Caco-2 (cell line): ENCODE data around the gene FAM151A. TPM values are rescaled to one million over a fixed set of nuclear protein-coding genes. Genes with fewer than 3 reads are reported as not detected.
A peak's percentile ranks its signal among the peaks of the same experiment; 100 is the strongest.

Experiments
- BruUV-seq: library from RNA; stranded (reverse); fragments of 400-500 nt; replicated peaks from 2 replicates; lab custom pipeline; 2021; lab: Mats Ljungman, UMichigan
- CTCF ChIA-PET: fragments of 300-600 bp; sonication (Branson Sonifier 250); formaldehyde crosslinking; loops from one replicate; lab custom pipeline; 2022; ENCODE audit warnings: antibody characterized with exemption; lab: Charles Lee
- POLR2A ChIA-PET: fragments of 300-600 bp; sonication (Branson Sonifier 250); formaldehyde crosslinking; loops from one replicate; lab custom pipeline; 2022; ENCODE audit warnings: antibody characterized with exemption; lab: Charles Lee
- DNase-seq, 2 experiments: peaks; one replicate each; pipeline versions ENCODE4 v3.0.0 to v3.0.0-alpha.2; 2020 to 2022
- H3K27me3 ChIP-seq: replicated peaks from 2 replicates; pipeline ENCODE4 v1.6.0; 2011; ENCODE audit warnings: low read length; ENCODE audit not compliant: control insufficient read depth, insufficient read depth
- H3K36me3 ChIP-seq: 2 replicates; pipeline ENCODE4 v1.5.1; 2011; ENCODE audit warnings: low read length; ENCODE audit not compliant: control insufficient read depth, insufficient read depth
- H3K4me1 ChIP-seq: fragments of 250-450 bp; sonication (Bioruptor Pico); 2 replicates; pipeline ENCODE4 v1.5.1; 2020; ENCODE audit warnings: mild to moderate bottlenecking
- H3K4me3 ChIP-seq: 2 replicates; pipeline ENCODE4 v1.5.1; 2011; ENCODE audit warnings: low read depth, mild to moderate bottlenecking, control low read depth, low read length
- H3K9me3 ChIP-seq: fragments of 250-450 bp; sonication (Bioruptor Pico); 2 replicates; pipeline ENCODE4 v1.5.1; 2020; ENCODE audit warnings: mild to moderate bottlenecking, moderate library complexity
- H3K27ac Mint-ChIP-seq: one replicate; pipeline ENCODE4 v1.8.0; 2022; ENCODE audit warnings: mixed read lengths; ENCODE audit not compliant: unreplicated experiment
- H3K27me3 Mint-ChIP-seq: one replicate; pipeline ENCODE4 v1.8.0; 2022; ENCODE audit warnings: mixed read lengths; ENCODE audit not compliant: insufficient read depth, unreplicated experiment
- H3K36me3 Mint-ChIP-seq: one replicate; pipeline ENCODE4 v1.8.0; 2022; ENCODE audit warnings: mild to moderate bottlenecking, mixed read lengths; ENCODE audit not compliant: insufficient read depth, unreplicated experiment
- H3K4me1 Mint-ChIP-seq: one replicate; pipeline ENCODE4 v1.8.0; 2022; ENCODE audit warnings: low read depth, mixed read lengths; ENCODE audit not compliant: unreplicated experiment
- H3K4me3 Mint-ChIP-seq: one replicate; pipeline ENCODE4 v1.8.0; 2022; ENCODE audit warnings: mild to moderate bottlenecking, moderate library complexity, mixed read lengths; ENCODE audit not compliant: unreplicated experiment
- H3K9me3 Mint-ChIP-seq: one replicate; pipeline ENCODE4 v1.8.0; 2022; ENCODE audit warnings: mixed read lengths; ENCODE audit not compliant: unreplicated experiment
- CTCF ChIP-seq, 2 experiments: fragments of 200-600 bp in 1 of 2; IDR thresholded peaks; 1 replicate in 1 of 2; 2 replicates in 1 of 2; pipeline versions ENCODE4 v1.5.1 to v1.8.0; 2011 to 2022; ENCODE audit warnings: antibody characterized with exemption in 1 of 2, control low read depth in 1 of 2, inconsistent platforms in 1 of 2, low read depth in 1 of 2, low read length in 1 of 2, mild to moderate bottlenecking in 1 of 2, moderate library complexity in 1 of 2; ENCODE audit not compliant: insufficient read depth in 1 of 2, severe bottlenecking in 1 of 2, unreplicated experiment in 1 of 2
- intact Hi-C: fragments of 100-400 bp; cut with micrococcal nuclease; formaldehyde crosslinking; loops from one replicate; pipeline ENCODE4 v1.10.0; 2022; ENCODE audit not compliant: unreplicated experiment
- total RNA-seq: library from RNA; stranded (reverse); gene quantifications from 2 replicates; pipeline ENCODE4 v1.2.3, GENCODE V29; 2022

The FAM151A gene
- total RNA-seq, 1 experiment from 2014 or later = 22.3 TPM

DNA sequence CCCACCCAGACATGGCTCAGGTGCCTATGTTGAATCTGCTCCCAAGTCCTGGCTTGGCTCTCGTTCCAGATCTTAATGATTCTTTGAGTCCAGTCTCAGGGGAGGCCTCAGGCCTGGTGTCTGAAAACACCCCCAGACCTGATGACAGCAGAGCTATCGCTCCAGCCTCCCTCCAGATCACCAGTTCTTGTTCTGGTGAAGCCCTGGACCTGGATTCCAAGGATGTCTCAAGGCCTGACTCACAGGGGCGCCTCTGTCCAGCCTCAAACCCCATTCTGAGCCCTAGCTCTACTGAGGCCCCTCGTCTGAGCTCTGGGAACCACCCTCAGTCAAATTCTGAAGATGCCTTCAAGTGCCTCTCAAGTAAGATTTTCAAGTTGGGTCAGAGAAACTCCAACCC lies 29.7 kb upstream of the FAM151A start:
- no peak for TF ChIP-seq CTCF (IDR thresholded peaks at IDR 0.05; ENCODE audit: insufficient read depth in 1 of 2, low read depth in 1 of 2, low read length in 1 of 2, severe bottlenecking in 1 of 2, unreplicated experiment in 1 of 2)
- H3K4me3 ChIP-seq = no peak overlapping the region
- Mint-ChIP-seq H3K36me3 (no peaks in the 10 kb centered on the region), H3K4me1 (peaks cover 36% of the 10 kb centered on the region), H3K4me3 (no peak overlapping the region), H3K9me3 (peaks cover 4% of the 10 kb centered on the region), H3K27me3 (no peaks in the 10 kb centered on the region), H3K27ac (no peak overlapping the region)
- peaks cover 30% of the 10 kb centered on the region for H3K4me1 ChIP-seq
- no peaks in the 10 kb centered on the region for H3K36me3 ChIP-seq
- H3K9me3 ChIP-seq = 0 out of 2 replicates have a peak, but pooled peaks cover under 1% of the 10 kb centered on the region
- ChIA-PET POLR2A (no interaction called here), CTCF (no interaction called here)
- DNase-seq = no peak
- no peaks in the 10 kb centered on the region for H3K27me3 ChIP-seq
- no TSS peak for BruUV-seq
- intact Hi-C loops = no loop called here

DNA sequence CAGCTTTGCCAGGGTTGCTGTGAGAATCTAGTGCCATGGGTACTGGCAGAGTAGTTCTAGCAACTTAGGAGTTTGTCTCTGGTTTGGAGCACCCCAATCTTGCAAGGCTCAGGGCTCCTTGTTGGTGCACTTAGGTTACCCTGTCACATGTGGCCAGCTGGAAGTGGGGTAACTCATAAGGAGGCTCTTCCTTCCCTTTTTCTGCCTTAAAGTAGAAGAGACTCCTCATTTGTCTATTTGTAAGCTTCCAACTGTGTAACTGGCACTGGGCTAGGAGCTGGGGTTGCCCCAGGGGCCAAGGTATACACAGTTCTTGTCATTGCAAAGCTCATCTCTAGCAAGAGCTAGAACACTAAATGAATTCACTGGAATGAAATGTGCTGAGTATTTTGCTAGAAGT lies 28.8 kb upstream of the FAM151A start:
- Mint-ChIP-seq H3K36me3 (no peaks in the 10 kb centered on the region), H3K4me3 (no peak overlapping the region), H3K27ac (no peak overlapping the region), H3K27me3 (no peaks in the 10 kb centered on the region), H3K4me1 (peaks cover 36% of the 10 kb centered on the region), H3K9me3 (no peaks in the 10 kb centered on the region)
- Histone ChIP-seq H3K9me3 (no peaks in the 10 kb centered on the region), H3K4me1 (peaks cover 30% of the 10 kb centered on the region), H3K27me3 (no peaks in the 10 kb centered on the region), H3K4me3 (no peak overlapping the region), H3K36me3 (no peaks in the 10 kb centered on the region)
- no peak for TF ChIP-seq CTCF (IDR thresholded peaks at IDR 0.05; ENCODE audit: insufficient read depth in 1 of 2, low read depth in 1 of 2, low read length in 1 of 2, severe bottlenecking in 1 of 2, unreplicated experiment in 1 of 2)
- no peak for DNase-seq
- CTCF ChIA-PET = interaction anchor here (0.6 kb wide), 1 partner anchor 266 kb away, joined by 4 read pairs; no protein-coding TSS in a partner anchor
- POLR2A ChIA-PET = no interaction called here
- BruUV-seq = no TSS peak
- intact Hi-C loops = no loop called here

GRCh38 chr1:54651608-54652007 lies 28.3 kb upstream of the FAM151A start:
- no peak for TF ChIP-seq CTCF (IDR thresholded peaks at IDR 0.05; ENCODE audit: insufficient read depth in 1 of 2, low read depth in 1 of 2, low read length in 1 of 2, severe bottlenecking in 1 of 2, unreplicated experiment in 1 of 2)
- Mint-ChIP-seq H3K27me3 (no peaks in the 10 kb centered on the region), H3K27ac (peak overlapping the region; percentile 62), H3K36me3 (peaks cover 3% of the 10 kb centered on the region), H3K9me3 (no peaks in the 10 kb centered on the region), H3K4me1 (peaks cover 36% of the 10 kb centered on the region), H3K4me3 (no peak overlapping the region)
- H3K4me3 ChIP-seq = no peak overlapping the region
- POLR2A ChIA-PET = no interaction called here
- intact Hi-C loops = no loop called here
- CTCF ChIA-PET = no interaction called here
- BruUV-seq = no TSS peak
- no peak for DNase-seq
- H3K27me3 ChIP-seq = no peaks in the 10 kb centered on the region
- H3K9me3 ChIP-seq = no peaks in the 10 kb centered on the region
- no peaks in the 10 kb centered on the region for H3K36me3 ChIP-seq
- peaks cover 30% of the 10 kb centered on the region for H3K4me1 ChIP-seq
